Measurements from ENCODE around the gene OR51G1. TPM values are rescaled to one million over a fixed set of nuclear protein-coding genes. Genes with fewer than 3 reads are reported as not detected.

OR51G1 gene
- polyA plus RNA-seq, 2 of the 4 experiments (the other 2 are of a cell fraction) = not detected

GRCh38 chr11:4884361-4884760 is 39.8 kb downstream of the OR51G1 start (continued):
- TF ChIP-seq E2F6 (IDR thresholded peaks at IDR 0.05; ENCODE audit: borderline replicate concordance, low read depth) = no peak
- TF ChIP-seq HDAC2 (IDR thresholded peaks at IDR 0.05) = no peak

GRCh38 chr11:4882543-4882942 is 41.6 kb downstream of the OR51G1 start:
- TF ChIP-seq MYC (IDR thresholded peaks at IDR 0.05; ENCODE audit: borderline replicate concordance, low read length) = no peak
- TF ChIP-seq ATOH8 (CRISPR knock-in tag; IDR thresholded peaks at IDR 0.05; ENCODE audit: low read depth) = no peak
- TF ChIP-seq HMGXB4 (CRISPR knock-in tag; IDR thresholded peaks at IDR 0.05; ENCODE audit: borderline replicate concordance) = no peak
- no peak for TF ChIP-seq MAX (IDR thresholded peaks at IDR 0.05)
- TF ChIP-seq EP300 (IDR thresholded peaks at IDR 0.05) = no peak
- no peak for TF ChIP-seq KDM1A (IDR thresholded peaks at IDR 0.05; ENCODE audit: low read depth)
- TF ChIP-seq MAFK (IDR thresholded peaks at IDR 0.05; ENCODE audit: partially characterized antibody) = no peak
- TF ChIP-seq RAD21 (conservative IDR thresholded peaks at IDR 0.05 in 1 of 2, IDR thresholded peaks at IDR 0.05 in 1 of 2) = no peak
- TF ChIP-seq PHF8 (IDR thresholded peaks at IDR 0.05; ENCODE audit: borderline replicate concordance, low read depth) = no peak
- TF ChIP-seq EHF (CRISPR knock-in tag; IDR thresholded peaks at IDR 0.05) = no peak
- no peak for TF ChIP-seq TFCP2L1 (CRISPR knock-in tag; IDR thresholded peaks at IDR 0.05)
- ChIA-PET POLR2A (no interaction called here), CTCF (no interaction called here)
- Histone ChIP-seq H3K4me3 (no peak overlapping the region), H3K4me1 (no peaks in the 10 kb centered on the region), H3K4me2 (no peak overlapping the region), H3K9me3 (no peaks in the 10 kb centered on the region), H3K27ac (no peak overlapping the region)
- FAIRE-seq (no peak), DNase-seq (ENCODE audit: low read depth in 1 of 2, low spot score in 1 of 2) (no peak), ATAC-seq (no peak)
- under 1% methylated on average over 5 of the region's 5 CpGs for WGBS (ENCODE audit: missing lambda C conversion rate)

GRCh38 chr11:4881860-4882500 is 42.2 kb downstream of the OR51G1 start, which contains the start of gene OR51T1:
OR51T1 (plus strand) TSS chr11:4881900; CDS start chr11:4881900, 0 bp downstream.
- ATAC-seq = no peak
- no peak for DNase-seq (ENCODE audit: low read depth in 1 of 2, low spot score in 1 of 2)
- TF ChIP-seq MYC (IDR thresholded peaks at IDR 0.05; ENCODE audit: borderline replicate concordance, low read length) (no peak), HMGXB4 (CRISPR knock-in tag; IDR thresholded peaks at IDR 0.05; ENCODE audit: borderline replicate concordance) (no peak), ZC3H11A (IDR thresholded peaks at IDR 0.05) (no peak), ELK1 (IDR thresholded peaks at IDR 0.05; ENCODE audit: low read depth, low read length) (no peak), USF2 (IDR thresholded peaks at IDR 0.05) (no peak), ESRRA (IDR thresholded peaks at IDR 0.05; ENCODE audit: borderline replicate concordance, low read length) (no peak)
- ChIA-PET CTCF (no interaction called here), POLR2A (no interaction called here)
- H3K27ac ChIP-seq = no peak within 1 kb of the TSS
- no peak for FAIRE-seq
- no peaks in the 10 kb centered on the region for H3K4me1 ChIP-seq
- WGBS (ENCODE audit: missing lambda C conversion rate) = 8% methylated on average over 8 of the region's 8 CpGs
- H3K4me2 ChIP-seq = no peak within 1 kb of the TSS
- H3K4me3 ChIP-seq = no peak within 1 kb of the TSS
- H3K9me3 ChIP-seq = no peaks in the 10 kb centered on the region

Data from A549 (cell line).